Activated T-cell treated with anti-CD3 and anti-CD28 coated beads, Interleukin-2, amount 50 U/mL, for 72 hours (primary cell): Measurements from ENCODE around the gene PLXNB3. TPM values are rescaled to one million over a fixed set of nuclear protein-coding genes. Genes with fewer than 3 reads are reported as not detected.
A peak's percentile ranks its signal among the peaks of the same experiment; 100 is the strongest.
"Not testable (repeated sequence)": the region's sequence is repeated elsewhere in the genome, so short reads cannot be mapped to it uniquely, and the experiment has no call there.

Experiments used
- ATAC-seq, 2 donors: fragments of 150-1000 bp; cut with Tn5 transposase; replicated peaks in 1 of 2; 2 replicates each; pipeline ENCODE4 v1.10.0; 2021; ENCODE audit warnings: moderate library complexity in 2 of 2, mild to moderate bottlenecking in 1 of 2
- DNase-seq, 2 donors: peaks; one replicate each; pipeline ENCODE4 v3.0.0; 2021 to 2022; ENCODE audit warnings: mixed read lengths in 1 of 2
- H3K27ac Mint-ChIP-seq: one replicate; pipeline ENCODE4 v1.8.0; 2022; ENCODE audit warnings: mild to moderate bottlenecking, moderate library complexity, mixed read lengths
- H3K27me3 Mint-ChIP-seq: one replicate; pipeline ENCODE4 v1.8.0; 2022; ENCODE audit warnings: low read depth, mixed read lengths
- H3K36me3 Mint-ChIP-seq, 2 donors: one replicate each; pipeline ENCODE4 v1.8.0; 2022; ENCODE audit warnings: mixed read lengths in 2 of 2, mild to moderate bottlenecking in 1 of 2; ENCODE audit not compliant: insufficient read depth in 2 of 2
- H3K4me1 Mint-ChIP-seq: one replicate; pipeline ENCODE4 v1.8.0; 2022; ENCODE audit warnings: low read depth, mixed read lengths
- H3K4me3 Mint-ChIP-seq, 2 donors: one replicate each; pipeline ENCODE4 v1.8.0; 2022; ENCODE audit warnings: mild to moderate bottlenecking in 2 of 2, mixed read lengths in 2 of 2, moderate library complexity in 2 of 2
- H3K9me3 Mint-ChIP-seq, 2 donors: one replicate each; pipeline ENCODE4 v1.8.0; 2022; ENCODE audit warnings: mixed read lengths in 2 of 2
- total RNA-seq, 2 donors: library from RNA; stranded (reverse); gene quantifications; one replicate each; pipeline ENCODE4 v1.2.3, GENCODE V29; 2022

Gene PLXNB3
- total RNA-seq, 2 donors from 2014 or later, result 0.77 to 1.7 TPM

DNA sequence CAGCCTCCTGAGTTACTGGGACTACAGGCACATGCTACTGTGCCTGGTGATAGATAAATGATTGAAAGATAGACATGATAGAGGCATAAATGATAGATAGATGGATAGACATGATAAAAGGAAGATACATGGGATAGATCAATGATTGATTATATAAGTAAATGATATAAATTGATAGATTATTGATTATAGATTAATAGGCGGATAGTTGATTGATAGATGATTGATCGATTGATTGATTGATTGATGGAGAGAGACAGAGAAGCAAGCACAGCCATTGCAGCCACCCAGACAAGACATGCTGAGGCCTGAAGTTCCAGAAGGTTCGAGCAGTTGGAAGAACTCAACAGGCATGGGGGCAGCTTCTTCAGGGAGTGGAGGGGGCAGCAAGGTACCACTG is 17.7 kb upstream of the PLXNB3 start:
- Mint-ChIP-seq H3K27ac (no peak overlapping the region), H3K36me3 (no peaks in the 10 kb centered on the region)
- no peak for DNase-seq

DNA sequence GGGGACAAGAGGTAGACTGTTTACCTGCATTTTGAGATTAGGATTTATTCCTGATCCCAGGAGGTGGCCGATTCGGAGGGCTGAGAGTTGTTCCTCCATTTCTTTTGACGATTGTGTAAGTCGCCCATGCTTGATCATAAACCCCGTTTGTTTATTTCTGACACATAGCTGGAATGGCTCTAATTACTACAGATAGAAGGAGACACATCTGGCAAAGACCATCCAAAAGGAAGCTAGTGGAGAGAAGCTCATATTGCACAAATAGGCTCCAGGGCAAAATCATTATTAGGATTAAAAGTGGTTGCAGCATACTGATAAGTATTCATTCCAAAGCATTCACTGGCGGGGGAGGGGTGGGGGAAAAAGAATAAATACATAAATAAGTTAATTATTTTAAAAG is 17.1 kb upstream of the PLXNB3 start:
- H3K4me1 Mint-ChIP-seq, ATAC-seq, H3K9me3 Mint-ChIP-seq, H3K27ac Mint-ChIP-seq, H3K4me3 Mint-ChIP-seq, DNase-seq, H3K36me3 Mint-ChIP-seq: not testable (repeated sequence)
- H3K27me3 Mint-ChIP-seq, result peaks cover 48% of the 10 kb centered on the region

More for the DNA sequence above, 17.7 kb upstream of the PLXNB3 start:
- Mint-ChIP-seq H3K27me3 (peaks cover 47% of the 10 kb centered on the region), H3K4me1 (no peaks in the 10 kb centered on the region), H3K4me3 (no peak overlapping the region), H3K9me3 (no peaks in the 10 kb centered on the region)
- ATAC-seq, result no peak

DNA sequence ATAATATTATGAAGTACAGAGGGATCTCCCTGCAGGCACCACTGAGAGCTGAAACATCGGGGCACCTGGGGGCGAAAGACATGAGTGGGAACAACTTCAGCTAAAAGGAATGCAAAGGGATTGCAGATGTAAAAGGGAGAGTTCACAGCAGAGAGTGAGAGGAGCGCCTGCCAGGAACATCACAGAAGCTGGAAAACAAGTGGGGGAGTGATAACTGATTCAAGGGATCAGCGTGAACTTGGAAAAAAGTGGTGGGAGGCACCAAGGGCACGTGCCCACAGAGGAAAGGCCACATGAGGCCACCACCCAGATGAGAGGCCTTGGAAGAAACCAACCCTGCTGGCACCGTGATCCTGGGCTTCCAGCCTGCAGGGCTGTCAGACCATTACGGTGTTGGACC is 15.0 kb upstream of the PLXNB3 start:
- peaks cover 61% of the 10 kb centered on the region for H3K27me3 Mint-ChIP-seq
- DNase-seq, ATAC-seq, H3K4me1 Mint-ChIP-seq, H3K27ac Mint-ChIP-seq, H3K36me3 Mint-ChIP-seq, H3K4me3 Mint-ChIP-seq, H3K9me3 Mint-ChIP-seq: not testable (repeated sequence)

DNA sequence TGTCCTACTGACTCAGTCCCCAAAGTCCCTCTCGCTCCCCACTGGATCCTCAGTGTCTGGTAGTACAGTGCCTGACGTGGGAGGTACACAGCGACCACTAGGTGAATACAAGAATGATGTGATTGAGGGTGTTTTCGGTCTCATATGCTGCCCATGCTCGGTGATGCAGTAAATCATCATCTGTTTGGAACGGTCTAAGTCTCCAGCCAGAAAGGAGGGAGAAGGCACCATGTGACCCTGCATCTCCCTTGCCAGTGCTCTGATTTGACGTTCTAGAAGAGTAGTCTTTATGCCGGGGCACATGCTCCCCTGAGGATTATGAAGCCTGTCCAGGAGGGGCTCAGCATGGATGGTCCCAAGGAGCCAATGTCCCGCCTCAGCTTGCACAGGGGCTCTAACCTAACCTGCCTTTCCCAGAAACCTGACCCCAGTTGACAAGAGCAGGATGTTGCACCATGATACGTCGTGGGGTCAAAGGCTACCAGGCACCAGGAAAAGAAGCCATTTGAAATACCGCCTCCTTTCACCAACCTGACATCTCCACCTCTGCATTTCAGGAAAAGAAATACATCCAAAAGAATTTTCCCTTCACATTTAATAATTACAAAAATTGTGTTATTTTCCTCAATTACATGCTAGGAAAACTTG is 13.8 kb upstream of the PLXNB3 start:
- H3K4me1 Mint-ChIP-seq, result no peaks in the 10 kb centered on the region

DNA sequence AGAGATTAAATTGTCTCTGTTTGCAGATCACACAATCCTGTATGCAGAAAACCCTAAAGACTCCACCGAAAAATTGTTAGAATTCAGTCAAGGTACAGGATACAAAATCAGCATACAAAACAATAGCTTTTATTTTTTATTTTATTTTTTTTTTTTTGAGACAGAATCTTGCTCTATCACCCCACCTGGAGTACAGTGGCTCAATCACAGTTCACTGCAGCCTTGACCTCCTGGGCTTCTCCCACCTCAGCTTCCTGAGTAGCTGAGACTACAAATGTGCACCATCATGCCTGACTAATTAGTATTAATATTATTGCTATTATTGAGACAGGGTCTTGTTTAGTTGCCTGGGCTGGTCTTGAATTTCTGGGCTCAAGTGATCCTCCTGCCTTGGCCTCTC is 8.9 kb upstream of the PLXNB3 start:
- Mint-ChIP-seq H3K4me3 (no peak overlapping the region), H3K4me1 (no peaks in the 10 kb centered on the region), H3K27me3 (peaks cover 28% of the 10 kb centered on the region), H3K9me3 (peaks cover 0 to 2% of the 10 kb centered on the region in 2 donors), H3K27ac (no peak overlapping the region), H3K36me3 (no peaks in the 10 kb centered on the region)
- ATAC-seq (no peak), DNase-seq (no peak)

More for the DNA sequence above, 13.8 kb upstream of the PLXNB3 start:
- Mint-ChIP-seq H3K27ac (no peak overlapping the region), H3K9me3 (no peaks in the 10 kb centered on the region), H3K36me3 (no peaks in the 10 kb centered on the region), H3K4me3 (no peak overlapping the region), H3K27me3 (peaks cover 53% of the 10 kb centered on the region)
- ATAC-seq (no peak), DNase-seq (no peak)

DNA sequence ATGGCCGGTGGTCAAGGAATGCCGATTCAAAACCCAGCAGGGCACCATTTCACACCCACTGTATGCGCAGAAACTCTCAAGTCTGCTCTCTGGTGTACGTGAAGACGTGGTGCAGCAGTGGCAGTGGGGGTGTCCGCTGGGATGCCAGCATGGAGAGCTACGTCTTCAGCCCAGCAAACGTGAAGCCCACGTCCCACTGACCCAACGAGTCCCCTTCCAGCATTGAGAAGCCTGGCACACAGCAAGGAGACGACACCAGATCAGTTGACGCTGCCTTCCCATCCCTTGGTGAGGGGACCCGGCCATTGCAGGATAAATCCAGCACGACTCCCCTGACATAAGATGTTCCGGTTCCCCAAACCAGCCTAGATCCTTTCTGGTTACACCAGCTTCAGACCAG is 2.2 kb upstream of the PLXNB3 start:
- Mint-ChIP-seq H3K9me3 (no peaks in the 10 kb centered on the region), H3K27me3 (peaks cover 9% of the 10 kb centered on the region), H3K27ac (no peak overlapping the region), H3K36me3 (no peaks in the 10 kb centered on the region), H3K4me1 (peaks cover 15% of the 10 kb centered on the region), H3K4me3 (no peak overlapping the region)
- DNase-seq (no peak), ATAC-seq (no peak)

DNA sequence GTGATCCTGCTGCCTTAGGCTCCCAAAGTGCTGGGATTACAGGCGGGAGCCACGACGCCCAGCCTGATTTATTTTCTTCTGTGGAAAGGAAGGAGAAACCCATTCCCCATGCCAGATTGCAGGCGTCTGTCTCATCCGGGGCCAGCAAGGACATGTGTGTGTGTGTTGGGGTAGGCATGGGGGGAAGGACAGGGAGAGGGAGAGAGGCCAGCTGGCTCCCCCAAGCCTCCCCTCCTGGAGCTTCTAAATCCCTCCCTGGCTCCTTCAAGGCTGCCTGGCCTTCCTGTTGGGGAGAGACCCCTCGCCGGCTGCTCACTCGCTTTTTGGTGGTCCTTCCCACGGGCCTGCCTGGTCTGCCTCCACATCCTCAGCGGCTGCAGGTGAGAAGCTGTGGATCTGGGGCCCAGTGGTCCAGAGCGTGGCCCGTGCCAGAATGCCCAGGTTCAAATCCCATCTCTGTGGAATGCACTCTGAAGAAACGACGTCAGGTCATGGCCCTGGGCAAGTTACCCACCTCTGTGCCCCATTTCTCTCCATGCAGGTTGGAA is 1.3 kb upstream of the PLXNB3 start:
- DNase-seq (no peak), ATAC-seq (no peak)
- no peak overlapping the region for H3K4me3 Mint-ChIP-seq
- no peaks in the 10 kb centered on the region for H3K36me3 Mint-ChIP-seq
- H3K27ac Mint-ChIP-seq, result no peak overlapping the region
- H3K27me3 Mint-ChIP-seq, result peaks cover 9% of the 10 kb centered on the region
- H3K4me1 Mint-ChIP-seq, result peaks cover 17% of the 10 kb centered on the region
- no peaks in the 10 kb centered on the region for H3K9me3 Mint-ChIP-seq

DNA sequence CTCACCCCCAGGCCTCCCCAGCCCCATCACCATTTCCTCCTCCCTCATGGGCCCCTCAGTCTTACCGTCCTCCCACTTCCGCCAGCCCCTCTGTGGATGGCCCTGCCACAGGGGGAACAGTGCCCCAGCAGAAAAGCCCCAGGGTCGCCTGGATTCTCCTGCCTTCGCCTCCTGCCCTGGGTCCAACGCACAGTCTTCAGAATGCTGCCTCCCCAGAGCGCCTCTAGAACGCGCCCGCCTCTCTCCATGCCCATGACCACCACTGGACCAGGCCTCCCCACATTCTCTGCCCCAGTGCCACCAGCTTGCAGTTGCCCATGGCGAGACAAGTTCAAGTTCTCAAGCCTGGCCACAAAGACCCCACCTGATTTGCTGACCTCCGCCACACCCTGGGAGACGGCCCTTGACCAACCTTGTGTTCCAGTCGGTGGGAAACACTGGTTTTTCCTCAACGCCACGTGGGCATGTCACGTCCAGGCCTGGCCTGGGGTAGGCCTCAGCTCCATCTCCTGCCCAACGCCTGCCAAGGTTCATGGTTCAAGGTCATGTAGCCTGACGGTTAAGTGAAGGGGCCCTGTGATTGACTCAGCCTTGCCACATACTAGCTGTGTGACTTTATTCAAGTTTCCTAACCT is 634 bp upstream of the PLXNB3 start:
- H3K9me3 Mint-ChIP-seq, result no peaks in the 10 kb centered on the region
- H3K4me1 Mint-ChIP-seq, result peaks cover 17% of the 10 kb centered on the region
- ATAC-seq, result peak in 1 of 2 donors; percentile 3
- no peaks in the 10 kb centered on the region for H3K36me3 Mint-ChIP-seq
- no peak overlapping the region for H3K4me3 Mint-ChIP-seq
- peaks cover 9% of the 10 kb centered on the region for H3K27me3 Mint-ChIP-seq
- no peak for DNase-seq
- no peak overlapping the region for H3K27ac Mint-ChIP-seq

DNA sequence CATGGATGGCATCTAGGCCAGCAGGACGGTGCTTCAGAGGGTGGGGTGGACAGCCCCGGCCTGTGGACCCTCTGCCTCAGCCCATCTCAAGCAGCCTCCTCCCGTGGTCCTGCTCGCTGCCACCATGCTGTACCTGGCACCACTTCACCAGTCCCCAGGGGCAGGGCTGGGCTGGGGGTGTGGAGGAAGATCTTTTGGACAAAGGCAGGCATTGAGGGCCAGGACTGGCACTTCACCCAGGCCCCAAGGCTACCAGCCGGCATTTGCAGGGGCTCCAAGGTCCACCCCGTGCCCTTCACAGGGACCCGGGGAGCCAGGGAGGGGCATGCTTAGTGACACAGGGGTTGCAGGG is 713 bp downstream of the PLXNB3 start:
- Mint-ChIP-seq H3K27ac (no peak overlapping the region), H3K27me3 (peaks cover 9% of the 10 kb centered on the region), H3K36me3 (no peaks in the 10 kb centered on the region), H3K9me3 (no peaks in the 10 kb centered on the region), H3K4me3 (no peak overlapping the region), H3K4me1 (peaks cover 17% of the 10 kb centered on the region)
- ATAC-seq (no peak), DNase-seq (no peak)

DNA sequence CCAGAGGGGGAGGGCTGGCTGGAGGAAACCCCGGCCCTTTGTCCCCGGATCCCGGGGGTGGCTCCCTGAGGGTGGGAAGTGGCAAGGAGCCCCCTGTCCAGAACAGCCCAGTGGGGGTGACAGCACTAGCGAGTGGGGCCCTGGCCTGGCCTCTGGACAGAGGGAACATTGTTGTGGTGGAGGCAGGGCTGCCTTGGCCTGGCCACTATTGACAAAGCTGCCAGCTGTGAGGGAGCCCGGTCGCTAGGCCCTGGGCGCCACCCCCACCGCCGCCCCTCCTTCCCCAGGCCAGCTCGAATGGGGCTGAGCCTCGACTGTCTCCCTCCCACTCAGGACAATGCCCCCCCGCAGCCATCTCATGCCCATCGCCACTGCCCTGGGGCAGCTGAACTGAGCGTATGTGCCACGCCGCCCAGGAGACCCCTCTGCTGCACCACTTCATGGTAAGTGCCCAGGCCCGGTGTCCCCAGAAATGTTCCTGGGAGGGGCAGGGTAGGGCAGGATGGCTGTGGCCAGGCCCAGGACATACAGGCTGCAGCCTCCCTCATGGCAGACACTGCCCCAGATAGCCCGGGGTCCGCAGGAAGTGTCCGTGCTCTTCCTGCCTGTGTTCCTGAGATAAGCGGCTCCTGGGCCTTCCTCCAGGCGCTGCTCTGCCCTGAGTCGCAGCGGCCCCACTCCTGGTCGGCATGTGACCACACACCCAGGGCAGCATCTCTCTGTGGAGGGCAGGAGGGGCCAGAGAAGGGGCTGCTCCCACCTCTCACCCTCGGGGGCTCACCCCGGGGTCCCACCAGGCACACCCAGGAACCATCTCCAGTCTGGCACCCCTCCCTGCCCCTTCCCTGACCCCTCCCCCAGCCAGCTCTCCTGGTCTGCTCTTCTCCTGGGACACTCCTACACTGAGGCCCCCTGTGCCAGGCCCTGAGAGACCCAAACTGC is 1.4 kb downstream of the PLXNB3 start:
- Mint-ChIP-seq H3K4me1 (peaks cover 17% of the 10 kb centered on the region), H3K36me3 (no peaks in the 10 kb centered on the region), H3K4me3 (peak overlapping the region in 1 of 2 donors; percentile 60), H3K9me3 (no peaks in the 10 kb centered on the region), H3K27me3 (peaks cover 9% of the 10 kb centered on the region), H3K27ac (no peak overlapping the region)
- ATAC-seq (no peak), DNase-seq (no peak)

DNA sequence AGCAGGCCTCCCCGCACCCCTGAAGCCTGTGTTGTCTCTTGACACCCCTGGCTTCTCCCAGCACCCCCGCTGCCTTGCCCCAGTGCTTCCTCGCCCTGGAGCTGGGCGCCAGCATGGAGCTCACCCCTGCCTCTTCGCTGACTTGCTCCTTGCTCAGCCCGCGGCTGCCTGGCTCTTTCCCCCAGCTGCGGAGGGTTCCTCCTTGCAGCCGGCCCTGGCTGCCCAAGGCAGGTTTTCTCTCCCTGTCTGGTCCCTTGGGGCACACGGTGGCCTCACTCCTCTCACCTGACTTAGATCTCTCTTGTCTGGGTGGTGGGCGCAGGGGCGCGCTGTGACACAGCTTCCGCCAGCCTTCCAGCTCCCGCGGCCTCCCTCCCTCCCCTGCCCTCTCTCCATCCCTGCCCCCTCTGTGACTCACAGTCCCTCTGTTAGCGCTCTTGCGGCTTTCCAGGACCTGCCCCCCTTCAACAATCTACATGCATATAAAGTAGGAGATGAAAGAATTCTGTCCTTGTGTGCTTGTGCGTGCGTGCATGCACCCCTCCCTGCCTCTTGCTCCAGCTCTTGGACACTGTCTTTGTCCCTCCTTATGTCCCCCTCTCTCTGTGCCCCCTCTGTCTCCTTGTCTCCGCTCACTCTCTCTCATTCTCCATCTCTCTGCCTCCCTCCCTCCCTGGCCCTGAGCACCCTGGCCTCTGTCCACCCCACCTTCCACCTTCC is 2.2 kb downstream of the PLXNB3 start:
- peak in 1 of 2 donors; percentile 33 for DNase-seq
- H3K27me3 Mint-ChIP-seq, result peaks cover 9% of the 10 kb centered on the region
- ATAC-seq, result peak; percentile 58 to 59
- H3K27ac Mint-ChIP-seq, result no peak overlapping the region
- no peaks in the 10 kb centered on the region for H3K36me3 Mint-ChIP-seq
- H3K9me3 Mint-ChIP-seq, result no peaks in the 10 kb centered on the region
- peak overlapping the region; percentile 24 to 60 for H3K4me3 Mint-ChIP-seq
- H3K4me1 Mint-ChIP-seq, result peaks cover 17% of the 10 kb centered on the region

DNA sequence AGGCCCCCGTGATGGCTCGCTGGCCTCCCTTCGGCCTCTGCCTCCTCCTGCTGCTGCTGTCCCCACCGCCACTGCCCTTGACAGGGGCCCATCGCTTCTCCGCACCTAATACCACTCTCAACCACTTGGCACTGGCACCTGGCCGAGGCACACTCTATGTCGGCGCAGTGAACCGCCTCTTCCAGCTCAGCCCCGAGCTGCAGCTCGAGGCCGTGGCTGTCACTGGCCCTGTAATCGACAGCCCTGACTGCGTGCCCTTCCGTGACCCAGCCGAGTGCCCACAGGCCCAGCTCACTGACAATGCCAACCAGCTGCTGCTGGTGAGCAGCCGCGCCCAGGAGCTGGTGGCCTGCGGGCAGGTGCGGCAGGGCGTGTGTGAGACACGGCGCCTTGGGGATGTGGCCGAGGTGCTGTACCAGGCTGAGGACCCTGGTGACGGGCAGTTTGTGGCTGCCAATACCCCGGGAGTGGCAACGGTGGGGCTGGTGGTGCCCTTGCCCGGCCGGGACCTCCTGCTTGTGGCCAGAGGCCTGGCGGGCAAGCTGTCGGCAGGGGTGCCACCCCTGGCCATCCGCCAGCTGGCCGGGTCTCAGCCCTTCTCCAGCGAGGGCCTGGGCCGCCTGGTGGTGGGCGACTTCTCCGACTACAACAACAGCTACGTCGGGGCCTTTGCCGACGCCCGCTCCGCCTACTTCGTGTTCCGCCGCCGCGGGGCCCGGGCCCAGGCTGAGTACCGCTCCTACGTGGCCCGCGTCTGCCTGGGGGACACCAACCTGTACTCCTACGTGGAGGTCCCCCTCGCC is 3.0 kb downstream of the PLXNB3 start:
- no peaks in the 10 kb centered on the region for H3K36me3 Mint-ChIP-seq
- H3K4me3 Mint-ChIP-seq, result peak overlapping the region in 1 of 2 donors; percentile 39
- peaks cover 17% of the 10 kb centered on the region for H3K4me1 Mint-ChIP-seq
- H3K27me3 Mint-ChIP-seq, result peaks cover 9% of the 10 kb centered on the region
- H3K9me3 Mint-ChIP-seq, result no peaks in the 10 kb centered on the region
- ATAC-seq (no peak), DNase-seq (no peak)
- H3K27ac Mint-ChIP-seq, result no peak overlapping the region
